Endothelial cell of umbilical vein (primary cell): ENCODE data around the gene RBM18.

Experiments
- CTCF ChIP-seq, 2 donors: IDR thresholded peaks; 1 replicate in 1 of 2; 2 replicates in 1 of 2; pipeline ENCODE4 v1.5.1; 2011; ENCODE audit warnings: low read length in 2 of 2, mild to moderate bottlenecking in 2 of 2, moderate library complexity in 2 of 2, control low read depth in 1 of 2, inconsistent platforms in 1 of 2, low read depth in 1 of 2; ENCODE audit not compliant: insufficient read depth in 1 of 2; ENCODE audit errors: extremely low read depth in 1 of 2
- EZH2 ChIP-seq: IDR thresholded peaks from 2 replicates; pipeline ENCODE4 v1.6.1; 2012; ENCODE audit warnings: borderline replicate concordance, low read depth, mild to moderate bottlenecking, moderate library complexity, low read length, inconsistent platforms; ENCODE audit not compliant: severe bottlenecking
- FOS ChIP-seq: IDR thresholded peaks from 2 replicates; pipeline ENCODE4 v1.6.1; 2011; ENCODE audit warnings: mild to moderate bottlenecking, low read length, moderate library complexity, borderline replicate concordance; ENCODE audit not compliant: insufficient read depth
- GATA2 ChIP-seq: IDR thresholded peaks from 2 replicates; pipeline ENCODE4 v1.7.0; 2011; ENCODE audit warnings: low read depth, mild to moderate bottlenecking, moderate library complexity, mixed read lengths, low read length; ENCODE audit not compliant: insufficient read length, insufficient read depth
- JUN ChIP-seq: IDR thresholded peaks from 2 replicates; pipeline ENCODE4 v1.6.1; 2011; ENCODE audit warnings: borderline replicate concordance, low read depth; ENCODE audit not compliant: insufficient read length, insufficient read depth
- MYC ChIP-seq: IDR thresholded peaks from one replicate; pipeline ENCODE4 v1.6.1; 2011; ENCODE audit warnings: mild to moderate bottlenecking, low read depth, low read length
- POLR2A ChIP-seq: IDR thresholded peaks from 2 replicates; pipeline ENCODE4 v1.6.1; 2012; ENCODE audit warnings: low read depth, mild to moderate bottlenecking, control low read depth, low read length
- POLR2AphosphoS5 ChIP-seq: IDR thresholded peaks from 2 replicates; pipeline ENCODE4 v1.6.1; 2012; ENCODE audit warnings: low read depth, mild to moderate bottlenecking, control low read depth, low read length, moderate library complexity; ENCODE audit not compliant: insufficient read depth
- TF ChIP-seq, protein P1 (sequence below): IDR thresholded peaks from 2 replicates; pipeline ENCODE4 v1.6.1; 2011; ENCODE audit not compliant: insufficient read depth, insufficient read length

DNA sequence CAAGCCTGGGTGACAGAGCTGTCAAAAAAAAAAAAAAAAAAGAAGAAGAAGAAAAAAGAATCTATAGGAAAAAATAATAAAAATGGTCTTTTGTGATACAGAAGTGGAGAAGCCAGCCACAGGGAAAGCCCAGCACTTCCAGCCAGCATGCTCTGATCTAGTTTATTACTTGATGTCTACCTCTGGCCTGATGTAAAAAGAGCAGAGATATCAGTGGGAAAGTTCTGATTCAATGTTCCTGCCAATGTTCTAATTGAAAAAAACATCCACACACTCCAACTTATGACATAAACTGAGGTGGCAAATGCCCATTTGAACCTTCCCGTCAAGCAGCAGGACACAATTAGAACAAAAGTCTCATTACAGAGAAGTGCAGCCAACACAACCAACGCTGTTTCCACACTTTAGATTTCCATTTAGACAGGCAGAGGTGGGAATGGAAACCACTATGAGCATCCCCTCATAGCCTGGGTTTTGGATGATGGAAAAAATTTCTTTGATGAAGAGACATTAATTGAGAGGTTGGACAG is 5.7 kb downstream of the RBM18 start:
- TF ChIP-seq POLR2A, result no peak
- TF ChIP-seq CTCF (IDR thresholded peaks at IDR 0.05; ENCODE audit: extremely low read depth in 1 of 2, insufficient read depth in 1 of 2, low read depth in 1 of 2, low read length in 2 of 2), result no peak
- no peak for TF ChIP-seq EZH2
- no peak for TF ChIP-seq POLR2AphosphoS5
- TF ChIP-seq, protein P1, sequence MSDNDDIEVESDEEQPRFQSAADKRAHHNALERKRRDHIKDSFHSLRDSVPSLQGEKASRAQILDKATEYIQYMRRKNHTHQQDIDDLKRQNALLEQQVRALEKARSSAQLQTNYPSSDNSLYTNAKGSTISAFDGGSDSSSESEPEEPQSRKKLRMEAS, result no peak
- TF ChIP-seq FOS, result no peak
- TF ChIP-seq JUN, result no peak
- TF ChIP-seq MYC, result no peak
- no peak for TF ChIP-seq GATA2
